Suprapubic skin (tissue), 4 donors: ENCODE results near the gene IL15RA. TPM values are rescaled to one million over a fixed set of nuclear protein-coding genes. Genes with fewer than 3 reads are reported as not detected.
A peak's percentile ranks its signal among the peaks of the same experiment; 100 is the strongest.

ENCODE experiments used
- DNase-seq, 2 donors: peaks; one replicate each; pipeline ENCODE4 v3.0.0-alpha.2; 2019; ENCODE audit warnings: low spot score in 2 of 2
- H3K27ac ChIP-seq: fragments of 200-600 bp; sonication (generic); one replicate; pipeline ENCODE4 v1.5.1; 2019
- H3K27me3 ChIP-seq: fragments of 200-600 bp; sonication (generic); one replicate; pipeline ENCODE4 v1.5.1; 2019
- H3K36me3 ChIP-seq: fragments of 200-600 bp; sonication (generic); one replicate; pipeline ENCODE4 v1.5.1; 2019
- H3K4me1 ChIP-seq: fragments of 200-600 bp; sonication (generic); one replicate; pipeline ENCODE4 v1.5.1; 2019
- H3K4me3 ChIP-seq: fragments of 200-600 bp; sonication (generic); one replicate; pipeline ENCODE4 v1.5.1; 2019; ENCODE audit warnings: mild to moderate bottlenecking
- H3K9me3 ChIP-seq: fragments of 200-600 bp; sonication (generic); one replicate; pipeline ENCODE4 v1.5.1; 2019
- EP300 ChIP-seq: sonication (generic); formaldehyde crosslinking; IDR thresholded peaks from one replicate; pipeline ENCODE4 v1.6.1; 2017; ENCODE audit warnings: antibody characterized with exemption
- POLR2A ChIP-seq, 2 donors: fragments of 450-650 bp; IDR thresholded peaks; one replicate each; pipeline ENCODE4 v1.6.1; 2017; ENCODE audit warnings: antibody characterized with exemption in 2 of 2, mild to moderate bottlenecking in 2 of 2, moderate library complexity in 2 of 2
- POLR2AphosphoS5 ChIP-seq, 3 donors: sonication (generic); formaldehyde crosslinking; IDR thresholded peaks; one replicate each; pipeline ENCODE4 v1.6.1; 2017; ENCODE audit warnings: antibody characterized with exemption in 3 of 3
- WGBS: methylation state at CpG from one replicate; pipeline ENCODE4 v1.1.5; 2018; 5-methylcytosine and 5-hydroxymethylcytosine counted together
- total RNA-seq, 4 donors: library from RNA; depleted of rRNA; stranded (reverse); fragments of >200 nt; gene quantifications; one replicate each; pipeline ENCODE4 v1.1.0, GENCODE V29; 2016
- TF ChIP-seq, protein P1 (sequence below), 2 donors: fragments of 200-600 bp in 1 of 2; fragments of 450-650 bp in 1 of 2; sonication (generic) in 1 of 2; IDR thresholded peaks; one replicate each; pipeline ENCODE4 v1.5.1; 2016 to 2019; ENCODE audit warnings: antibody characterized with exemption in 2 of 2, mild to moderate bottlenecking in 1 of 2, moderate library complexity in 1 of 2

The IL15RA gene
- total RNA-seq, 4 donors from 2014 or later = 14.1 to 26.5 (median 16.4) TPM

DNA sequence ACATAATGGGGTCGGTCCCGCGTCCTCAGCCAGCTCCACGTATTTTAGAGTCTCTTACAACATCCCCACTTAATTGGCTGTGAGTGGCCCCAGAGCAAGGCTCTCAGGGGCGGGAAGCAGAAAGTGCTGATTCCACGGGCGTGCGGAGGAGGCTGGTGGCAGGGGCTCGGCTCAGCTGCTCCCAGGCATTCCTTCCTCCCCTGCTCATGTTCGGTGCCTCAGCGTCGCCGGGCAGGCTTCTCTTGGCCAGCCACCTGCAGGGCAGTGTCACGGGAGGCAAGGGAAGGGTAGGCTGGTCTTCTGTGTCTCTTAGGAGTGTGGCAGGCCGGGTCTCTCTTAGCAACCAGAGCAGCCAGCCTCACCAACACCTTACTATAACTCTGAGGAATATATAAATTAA lies 33.8 kb downstream of the IL15RA start:
- 55% methylated on average over 15 of the region's 15 CpGs for WGBS
- Histone ChIP-seq H3K9me3 (no peaks in the 10 kb centered on the region), H3K27ac (peak overlapping the region; percentile 84), H3K4me3 (no peak overlapping the region), H3K36me3 (peaks cover 2% of the 10 kb centered on the region), H3K4me1 (peaks cover 53% of the 10 kb centered on the region), H3K27me3 (no peaks in the 10 kb centered on the region)
- DNase-seq = no peak
- TF ChIP-seq POLR2A (IDR thresholded peaks at IDR 0.05) = no peak
- TF ChIP-seq EP300 = no peak
- TF ChIP-seq, protein P1, sequence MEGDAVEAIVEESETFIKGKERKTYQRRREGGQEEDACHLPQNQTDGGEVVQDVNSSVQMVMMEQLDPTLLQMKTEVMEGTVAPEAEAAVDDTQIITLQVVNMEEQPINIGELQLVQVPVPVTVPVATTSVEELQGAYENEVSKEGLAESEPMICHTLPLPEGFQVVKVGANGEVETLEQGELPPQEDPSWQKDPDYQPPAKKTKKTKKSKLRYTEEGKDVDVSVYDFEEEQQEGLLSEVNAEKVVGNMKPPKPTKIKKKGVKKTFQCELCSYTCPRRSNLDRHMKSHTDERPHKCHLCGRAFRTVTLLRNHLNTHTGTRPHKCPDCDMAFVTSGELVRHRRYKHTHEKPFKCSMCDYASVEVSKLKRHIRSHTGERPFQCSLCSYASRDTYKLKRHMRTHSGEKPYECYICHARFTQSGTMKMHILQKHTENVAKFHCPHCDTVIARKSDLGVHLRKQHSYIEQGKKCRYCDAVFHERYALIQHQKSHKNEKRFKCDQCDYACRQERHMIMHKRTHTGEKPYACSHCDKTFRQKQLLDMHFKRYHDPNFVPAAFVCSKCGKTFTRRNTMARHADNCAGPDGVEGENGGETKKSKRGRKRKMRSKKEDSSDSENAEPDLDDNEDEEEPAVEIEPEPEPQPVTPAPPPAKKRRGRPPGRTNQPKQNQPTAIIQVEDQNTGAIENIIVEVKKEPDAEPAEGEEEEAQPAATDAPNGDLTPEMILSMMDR (IDR thresholded peaks at IDR 0.05) = no peak
- no peak for TF ChIP-seq POLR2AphosphoS5 (IDR thresholded peaks at IDR 0.05)

DNA sequence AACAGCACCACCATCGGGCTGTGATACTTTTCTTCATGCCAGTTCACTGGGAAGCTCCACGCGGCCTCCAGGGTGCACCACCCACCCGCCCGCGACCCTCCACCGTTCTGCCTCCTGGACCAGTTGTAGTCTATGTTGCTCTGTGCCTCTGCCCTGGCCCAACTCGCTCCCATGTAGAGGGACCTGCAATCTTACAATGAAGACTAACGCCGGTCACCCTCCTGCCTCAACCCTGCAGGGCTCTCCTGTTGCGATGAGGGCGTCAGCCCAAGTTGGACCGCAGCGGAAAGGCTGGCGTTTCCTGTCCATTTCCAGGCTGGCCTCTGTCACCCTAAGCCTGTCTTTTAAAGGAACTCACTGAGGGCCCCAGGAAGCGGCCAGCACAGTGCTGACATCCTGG lies 34.9 kb downstream of the IL15RA start:
- Histone ChIP-seq H3K4me3 (no peak overlapping the region), H3K27me3 (no peaks in the 10 kb centered on the region), H3K27ac (peak overlapping the region; percentile 73), H3K4me1 (peaks cover 53% of the 10 kb centered on the region), H3K9me3 (no peaks in the 10 kb centered on the region), H3K36me3 (peaks cover 13% of the 10 kb centered on the region)
- TF ChIP-seq, protein P1 (IDR thresholded peaks at IDR 0.05) = no peak
- TF ChIP-seq POLR2AphosphoS5 (IDR thresholded peaks at IDR 0.05) (no peak), EP300 (no peak), POLR2A (IDR thresholded peaks at IDR 0.05) (no peak)
- no peak for DNase-seq
- WGBS = 62% methylated on average over 16 of the region's 16 CpGs

DNA sequence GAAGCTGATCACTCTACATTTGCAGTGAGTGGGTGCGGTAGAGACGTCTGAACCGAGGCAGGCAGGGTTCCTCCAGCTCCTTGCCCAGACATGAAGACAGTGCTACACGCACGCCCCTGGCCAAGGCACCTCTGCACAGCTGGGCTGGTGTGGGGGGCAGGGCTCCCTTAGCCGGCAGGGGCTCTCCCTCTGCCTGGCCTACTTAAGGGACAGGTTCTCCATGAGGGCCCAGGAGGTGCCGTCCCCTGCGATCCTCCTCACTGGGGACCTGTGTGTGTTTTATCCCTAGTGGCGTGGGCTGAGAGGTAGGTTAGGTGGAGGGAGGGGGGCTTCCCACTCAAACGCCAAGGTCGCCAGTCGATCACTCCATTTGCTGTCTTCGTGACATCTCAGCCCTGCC lies 35.3 kb downstream of the IL15RA start:
- H3K27me3 ChIP-seq = no peaks in the 10 kb centered on the region
- no peak for DNase-seq
- peaks cover 53% of the 10 kb centered on the region for H3K4me1 ChIP-seq
- no peak for TF ChIP-seq POLR2AphosphoS5 (IDR thresholded peaks at IDR 0.05)
- TF ChIP-seq, protein P1 (IDR thresholded peaks at IDR 0.05) = no peak
- no peak for TF ChIP-seq EP300
- no peak for TF ChIP-seq POLR2A (IDR thresholded peaks at IDR 0.05)
- no peaks in the 10 kb centered on the region for H3K9me3 ChIP-seq
- 100% methylated on average over 2 of the region's 13 CpGs for WGBS
- no peak overlapping the region for H3K4me3 ChIP-seq
- H3K27ac ChIP-seq = peak overlapping the region; percentile 73
- peaks cover 17% of the 10 kb centered on the region for H3K36me3 ChIP-seq

DNA sequence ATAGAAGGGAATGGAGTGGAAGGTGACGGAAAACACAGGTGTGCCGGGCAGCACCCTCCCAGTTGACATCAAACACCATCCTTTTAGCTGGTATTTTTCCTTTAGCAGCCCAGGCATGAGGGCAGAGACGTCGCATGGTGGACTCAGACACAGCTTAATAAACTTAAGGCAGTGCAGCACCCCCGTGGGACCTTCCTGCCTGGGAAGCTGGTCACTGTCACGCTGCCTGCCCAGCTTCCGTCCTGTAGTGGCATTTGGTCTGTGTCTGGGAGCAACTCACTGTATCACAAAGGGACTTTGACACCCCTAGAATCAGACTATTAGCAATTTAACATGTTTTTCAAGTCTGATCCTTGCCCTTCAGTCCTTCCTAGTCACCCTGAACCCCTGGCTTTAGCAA lies 35.8 kb downstream of the IL15RA start:
- 66% methylated on average over 5 of the region's 7 CpGs for WGBS
- Histone ChIP-seq H3K9me3 (no peaks in the 10 kb centered on the region), H3K27me3 (no peaks in the 10 kb centered on the region), H3K4me1 (peaks cover 53% of the 10 kb centered on the region), H3K36me3 (peaks cover 22% of the 10 kb centered on the region), H3K27ac (peak overlapping the region; percentile 73), H3K4me3 (no peak overlapping the region)
- no peak for TF ChIP-seq POLR2A (IDR thresholded peaks at IDR 0.05)
- TF ChIP-seq, protein P1 (IDR thresholded peaks at IDR 0.05) = no peak
- TF ChIP-seq EP300 = no peak
- TF ChIP-seq POLR2AphosphoS5 (IDR thresholded peaks at IDR 0.05) = no peak
- no peak for DNase-seq

DNA sequence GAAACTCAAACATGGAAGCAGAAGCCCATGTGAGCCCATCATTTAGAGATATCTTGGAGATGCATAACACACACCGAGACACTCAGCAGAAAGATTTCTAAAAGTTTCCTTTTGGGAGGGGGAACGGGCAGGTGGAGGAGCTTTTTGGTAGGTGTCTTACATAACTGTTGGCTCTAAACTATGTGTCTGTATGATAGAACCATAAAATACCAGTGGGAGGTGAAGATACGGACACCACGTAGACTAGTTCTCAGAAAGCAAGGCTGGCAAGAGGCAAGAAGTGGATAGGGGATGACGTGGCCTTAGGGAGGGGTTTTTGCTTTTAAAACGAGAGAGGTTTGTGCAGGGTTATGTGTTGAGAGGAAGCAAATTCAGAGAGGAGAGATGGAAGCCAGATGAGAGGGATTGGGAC lies 36.5 kb downstream of the IL15RA start:
- peaks cover 29% of the 10 kb centered on the region for H3K36me3 ChIP-seq
- no peak for DNase-seq
- H3K4me3 ChIP-seq = no peak overlapping the region
- no peaks in the 10 kb centered on the region for H3K9me3 ChIP-seq
- no peak overlapping the region for H3K27ac ChIP-seq
- peaks cover 47% of the 10 kb centered on the region for H3K4me1 ChIP-seq
- TF ChIP-seq, protein P1 (IDR thresholded peaks at IDR 0.05) = no peak
- TF ChIP-seq POLR2A (IDR thresholded peaks at IDR 0.05) = no peak
- TF ChIP-seq EP300 = no peak
- TF ChIP-seq POLR2AphosphoS5 (IDR thresholded peaks at IDR 0.05) = no peak
- H3K27me3 ChIP-seq = no peaks in the 10 kb centered on the region
- WGBS = 50% methylated on average over 6 of the region's 6 CpGs
